GM18867 (cell line): ENCODE data around the gene B3GNT2.

Source experiments
- ATAC-seq: cut with Tn5 transposase; IDR thresholded peaks from one replicate; pipeline ENCODE4 v1.9.1; 2021; ENCODE audit warnings: mild to moderate bottlenecking, moderate library complexity; ENCODE audit not compliant: unreplicated experiment

B3GNT2 gene

DNA sequence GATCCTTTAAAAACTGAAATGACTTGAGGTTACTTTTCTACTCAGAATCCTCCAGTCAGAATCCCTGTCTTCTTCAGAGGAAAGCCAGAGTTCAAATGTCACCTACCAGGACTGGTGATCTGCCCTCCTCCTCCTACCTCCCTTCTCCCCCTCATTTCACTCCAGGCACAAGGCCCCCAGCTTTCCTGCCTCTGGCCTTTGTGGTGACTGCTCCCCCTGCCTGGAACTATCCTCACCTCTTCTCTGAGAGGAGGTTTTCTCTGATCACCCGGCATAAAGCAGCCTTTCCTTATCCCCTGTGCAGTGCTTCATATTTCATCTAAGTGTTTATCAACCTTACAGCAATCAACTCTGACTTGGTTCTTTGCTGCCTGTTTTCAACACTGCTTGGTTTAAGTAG lies 6.8 kb downstream of the B3GNT2 start:
- ATAC-seq, result no peak

- ATAC-seq, result no peak
Measured at GRCh38 chr2:62203459-62203858, 7.5 kb downstream of the B3GNT2 start.

- no peak for ATAC-seq
Measured at GRCh38 chr2:62204998-62205496, 9.1 kb downstream of the B3GNT2 start.

GRCh38 chr2:62205554-62205953 lies 9.6 kb downstream of the B3GNT2 start:
- no peak for ATAC-seq

DNA sequence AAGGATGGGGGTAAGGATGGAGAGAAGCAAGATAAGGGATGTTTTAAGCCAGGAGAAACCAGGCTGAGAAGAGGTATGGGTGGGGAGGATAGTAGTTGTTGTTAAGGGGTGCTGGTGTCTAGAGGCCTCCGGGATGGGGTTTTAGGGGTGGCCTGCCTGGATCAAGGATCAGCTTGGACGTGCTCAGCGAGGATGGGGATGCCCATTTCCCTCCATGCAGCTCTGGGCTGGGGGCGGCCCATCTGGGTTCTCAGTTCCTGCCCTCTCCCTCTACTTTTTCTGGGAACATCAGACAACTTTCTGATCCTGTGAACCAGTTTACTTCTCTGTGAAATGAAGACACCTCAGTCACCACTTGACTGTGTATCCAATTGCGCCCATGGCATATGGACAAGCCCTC lies 10.1 kb downstream of the B3GNT2 start:
- no peak for ATAC-seq

GRCh38 chr2:62207491-62207890 lies 11.6 kb downstream of the B3GNT2 start:
- ATAC-seq, result no peak

DNA sequence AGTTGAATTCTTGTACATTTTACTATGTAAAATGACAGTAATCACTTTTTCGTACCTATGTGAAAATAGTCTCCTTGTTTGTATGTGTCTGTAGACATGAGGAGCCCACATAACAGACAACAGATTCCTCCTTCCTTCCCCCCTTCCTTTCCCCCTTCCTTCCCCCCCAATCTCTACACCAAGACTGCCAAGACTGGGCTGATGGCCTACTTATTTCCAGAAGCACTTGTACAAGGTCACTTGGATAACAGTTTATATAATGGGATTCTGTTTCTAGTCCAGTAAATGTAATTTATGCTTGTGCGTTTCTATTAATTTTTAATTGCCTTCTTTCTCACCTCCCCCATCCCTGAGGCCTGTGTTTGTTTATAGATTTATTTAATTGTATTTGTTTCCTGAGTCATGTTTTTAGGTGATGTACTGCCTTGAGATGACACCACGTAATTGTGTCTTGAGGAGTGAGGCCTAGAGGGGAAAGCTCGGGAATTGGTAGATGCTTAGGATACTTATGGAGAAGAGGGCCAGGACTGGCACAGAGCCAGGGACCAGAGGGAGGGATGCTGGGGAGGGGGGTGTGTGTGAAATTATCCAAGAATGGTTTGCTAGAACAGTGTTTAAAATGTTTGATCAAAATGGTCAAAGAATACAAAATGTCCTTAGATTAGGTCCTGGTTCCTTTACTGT lies 12.3 kb downstream of the B3GNT2 start:
- no peak for ATAC-seq

- no peak for ATAC-seq
Measured at GRCh38 chr2:62208758-62209114, 12.8 kb downstream of the B3GNT2 start.

DNA sequence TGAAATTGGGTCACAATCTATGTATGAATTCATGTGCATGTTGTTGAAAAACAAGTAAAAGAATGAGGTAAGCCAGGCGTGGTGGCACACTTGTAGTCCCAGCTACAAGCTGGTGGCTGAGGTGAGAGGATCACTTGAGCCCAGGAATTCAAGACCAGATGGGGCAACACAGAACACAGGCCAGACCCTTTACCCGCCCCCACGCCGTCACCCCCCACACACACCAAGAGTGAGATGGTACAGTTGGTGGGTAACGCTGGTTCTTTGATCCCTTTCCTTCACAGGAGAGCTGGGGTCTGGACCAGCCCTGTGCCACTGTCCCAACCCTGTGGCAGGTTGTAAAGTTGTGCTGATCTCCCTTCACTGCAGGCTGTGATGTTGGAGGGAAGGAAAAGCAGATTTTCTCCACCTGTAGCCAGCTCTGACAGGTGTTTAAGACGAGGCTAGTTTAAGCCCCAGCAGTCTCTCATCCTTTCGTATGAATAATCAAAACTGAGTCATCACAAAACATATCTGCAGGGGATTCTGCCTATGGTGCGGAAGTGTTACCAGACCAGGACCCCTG lies 13.6 kb downstream of the B3GNT2 start:
- ATAC-seq, result no peak

GRCh38 chr2:62215306-62216064 lies 19.6 kb downstream of the B3GNT2 start:
- no peak for ATAC-seq

GRCh38 chr2:62216113-62216512 lies 20.2 kb downstream of the B3GNT2 start:
- ATAC-seq, result no peak

DNA sequence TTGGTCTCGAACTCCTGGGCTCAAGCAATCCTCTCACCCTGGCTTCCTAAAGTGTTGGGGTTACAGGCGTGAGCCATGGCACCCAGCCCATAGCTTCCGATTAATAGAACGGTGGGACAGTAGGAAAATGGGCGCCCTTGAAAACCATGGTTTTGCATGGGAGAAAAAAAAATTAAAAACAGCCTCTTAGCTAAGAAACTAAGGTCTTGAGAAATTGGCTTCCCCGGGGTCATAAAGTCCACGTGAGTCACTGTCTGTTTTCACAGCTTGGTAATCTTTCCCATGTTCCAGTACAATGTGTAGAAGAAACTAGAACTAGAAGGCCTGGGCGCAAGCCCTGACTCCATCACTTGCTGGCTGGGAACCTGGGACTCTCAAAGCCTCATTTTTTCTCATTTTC lies 20.7 kb downstream of the B3GNT2 start:
- ATAC-seq, result no peak

- ATAC-seq, result no peak
Measured at GRCh38 chr2:62217421-62217820, 21.5 kb downstream of the B3GNT2 start.

DNA sequence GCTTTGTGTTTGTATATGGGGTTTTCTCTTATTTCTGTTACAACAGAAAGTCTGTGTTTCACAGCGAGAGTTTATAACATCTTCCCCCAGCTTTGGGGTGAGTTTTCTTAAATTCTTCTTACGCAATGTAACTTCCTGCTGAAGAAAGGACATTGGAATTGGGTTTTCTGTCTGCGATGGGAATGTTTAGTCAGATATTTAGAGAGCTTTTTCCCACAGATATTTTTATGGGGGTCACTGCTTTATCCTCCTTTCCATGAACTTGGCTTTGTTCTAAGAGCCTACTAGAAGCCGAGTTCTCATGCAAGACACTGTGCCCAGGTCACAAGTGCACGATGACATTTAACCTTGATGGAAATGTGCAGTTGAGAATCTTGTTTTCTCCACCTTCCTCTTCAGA lies 22.1 kb downstream of the B3GNT2 start:
- no peak for ATAC-seq

- no peak for ATAC-seq
Measured at GRCh38 chr2:62219407-62220159, 23.7 kb downstream of the B3GNT2 start.

- ATAC-seq, result no peak
Measured at GRCh38 chr2:62221141-62221540, 25.2 kb downstream of the B3GNT2 start.

GRCh38 chr2:62222171-62222570 lies 26.3 kb downstream of the B3GNT2 start:
- ATAC-seq, result no peak

DNA sequence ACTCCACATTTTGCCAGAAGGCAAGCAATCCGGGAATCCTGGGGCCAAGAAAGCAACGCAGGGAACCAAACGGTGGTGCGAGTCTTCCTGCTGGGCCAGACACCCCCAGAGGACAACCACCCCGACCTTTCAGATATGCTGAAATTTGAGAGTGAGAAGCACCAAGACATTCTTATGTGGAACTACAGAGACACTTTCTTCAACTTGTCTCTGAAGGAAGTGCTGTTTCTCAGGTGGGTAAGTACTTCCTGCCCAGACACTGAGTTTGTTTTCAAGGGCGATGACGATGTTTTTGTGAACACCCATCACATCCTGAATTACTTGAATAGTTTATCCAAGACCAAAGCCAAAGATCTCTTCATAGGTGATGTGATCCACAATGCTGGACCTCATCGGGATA lies 26.8 kb downstream of the B3GNT2 start:
- ATAC-seq, result no peak

- no peak for ATAC-seq
Measured at GRCh38 chr2:62224976-62225375, 29.1 kb downstream of the B3GNT2 start.

- ATAC-seq, result no peak
Measured at GRCh38 chr2:62227386-62228075, 31.6 kb downstream of the B3GNT2 start.

GRCh38 chr2:62229082-62229605 lies 33.2 kb downstream of the B3GNT2 start:
- no peak for ATAC-seq
